BLaER1 (cell line): Measurements from ENCODE around the gene SH2D3A.

Experiments
- H3K27ac ChIP-seq: shearing (Covaris generic); formaldehyde crosslinking; 2 replicates; pipeline ENCODE4 v1.8.1; 2022
- H3K27me3 ChIP-seq: shearing (Covaris generic); formaldehyde crosslinking; 2 replicates; pipeline ENCODE4 v1.8.1; 2022
- H3K36me3 ChIP-seq: shearing (Covaris generic); formaldehyde crosslinking; 2 replicates; pipeline ENCODE4 v1.8.1; 2022
- H3K4me1 ChIP-seq: shearing (Covaris generic); formaldehyde crosslinking; 2 replicates; pipeline ENCODE4 v1.8.1; 2022
- H3K4me2 ChIP-seq: shearing (Covaris generic); formaldehyde crosslinking; 2 replicates; pipeline ENCODE4 v1.8.1; 2022
- H3K4me3 ChIP-seq: shearing (Covaris generic); formaldehyde crosslinking; 2 replicates; pipeline ENCODE4 v1.8.1; 2022
- H3K9ac ChIP-seq: shearing (Covaris generic); formaldehyde crosslinking; 2 replicates; pipeline ENCODE4 v1.8.1; 2022
- H3K9me3 ChIP-seq: shearing (Covaris generic); formaldehyde crosslinking; 2 replicates; pipeline ENCODE4 v1.8.1; 2022
- H4K20me1 ChIP-seq: shearing (Covaris generic); formaldehyde crosslinking; 2 replicates; pipeline ENCODE4 v1.8.1; 2022
- Cebpa-rat ChIP-seq: shearing (Covaris generic); IDR thresholded peaks from 2 replicates; pipeline ENCODE4 v1.8.1; 2022

The SH2D3A gene

DNA sequence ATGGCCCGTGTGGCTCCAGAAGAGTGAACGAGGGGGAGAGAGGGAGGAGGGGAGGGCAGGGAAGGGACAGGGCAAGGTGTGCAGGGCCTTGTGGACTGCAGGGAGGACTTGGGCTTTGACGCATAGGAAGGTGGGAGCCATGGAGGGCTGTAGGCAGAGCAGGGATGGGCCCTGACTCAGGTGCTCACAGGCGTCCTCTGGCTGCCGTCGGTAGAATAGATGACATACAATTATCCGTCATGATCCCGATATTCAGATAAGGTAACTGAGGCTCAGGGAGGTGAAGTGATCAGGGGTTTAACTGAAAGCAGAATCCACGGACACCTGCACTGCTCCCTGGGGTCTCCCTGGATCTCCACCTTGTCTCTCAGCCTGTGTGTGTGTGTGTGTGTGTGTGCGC is 50.2 kb downstream of the SH2D3A start:
- no peak for TF ChIP-seq Cebpa-rat
- no peak overlapping the region for H3K27ac ChIP-seq
- H3K4me2 ChIP-seq: no peak overlapping the region
- H3K9ac ChIP-seq: no peak overlapping the region
- no peak overlapping the region for H3K4me3 ChIP-seq
- H4K20me1 ChIP-seq: no peaks in the 10 kb centered on the region
- H3K36me3 ChIP-seq: no peaks in the 10 kb centered on the region
- H3K27me3 ChIP-seq: peaks cover 3% of the 10 kb centered on the region; the same call in 1 of the 2 replicates
- no peaks in the 10 kb centered on the region for H3K9me3 ChIP-seq
- peaks cover 20% of the 10 kb centered on the region for H3K4me1 ChIP-seq

DNA sequence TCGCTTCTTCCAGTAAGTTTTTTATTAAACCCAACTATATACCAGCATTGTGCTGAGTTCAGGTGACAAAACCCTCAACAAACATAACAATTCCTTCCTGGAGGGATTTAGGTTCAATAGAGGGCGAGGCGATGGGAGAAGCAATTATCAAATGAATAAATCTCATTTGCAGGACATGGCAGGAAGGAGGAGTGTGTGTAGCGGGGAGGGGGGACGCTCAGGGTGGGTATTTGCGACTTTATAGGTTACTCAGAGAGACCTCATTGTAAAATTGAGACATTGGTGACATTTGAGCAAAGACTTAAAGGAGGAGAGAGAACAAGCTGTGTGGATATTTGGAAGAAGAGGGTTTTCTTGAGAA is 50.6 kb downstream of the SH2D3A start:
- H3K27me3 ChIP-seq: peaks cover 8% of the 10 kb centered on the region
- H3K4me1 ChIP-seq: peaks cover 16% of the 10 kb centered on the region
- TF ChIP-seq Cebpa-rat: no peak
- no peak overlapping the region for H3K4me3 ChIP-seq
- no peaks in the 10 kb centered on the region for H3K36me3 ChIP-seq
- no peaks in the 10 kb centered on the region for H3K9me3 ChIP-seq
- H3K9ac ChIP-seq: no peak overlapping the region
- H4K20me1 ChIP-seq: no peaks in the 10 kb centered on the region
- H3K27ac ChIP-seq: no peak overlapping the region
- H3K4me2 ChIP-seq: no peak overlapping the region

DNA sequence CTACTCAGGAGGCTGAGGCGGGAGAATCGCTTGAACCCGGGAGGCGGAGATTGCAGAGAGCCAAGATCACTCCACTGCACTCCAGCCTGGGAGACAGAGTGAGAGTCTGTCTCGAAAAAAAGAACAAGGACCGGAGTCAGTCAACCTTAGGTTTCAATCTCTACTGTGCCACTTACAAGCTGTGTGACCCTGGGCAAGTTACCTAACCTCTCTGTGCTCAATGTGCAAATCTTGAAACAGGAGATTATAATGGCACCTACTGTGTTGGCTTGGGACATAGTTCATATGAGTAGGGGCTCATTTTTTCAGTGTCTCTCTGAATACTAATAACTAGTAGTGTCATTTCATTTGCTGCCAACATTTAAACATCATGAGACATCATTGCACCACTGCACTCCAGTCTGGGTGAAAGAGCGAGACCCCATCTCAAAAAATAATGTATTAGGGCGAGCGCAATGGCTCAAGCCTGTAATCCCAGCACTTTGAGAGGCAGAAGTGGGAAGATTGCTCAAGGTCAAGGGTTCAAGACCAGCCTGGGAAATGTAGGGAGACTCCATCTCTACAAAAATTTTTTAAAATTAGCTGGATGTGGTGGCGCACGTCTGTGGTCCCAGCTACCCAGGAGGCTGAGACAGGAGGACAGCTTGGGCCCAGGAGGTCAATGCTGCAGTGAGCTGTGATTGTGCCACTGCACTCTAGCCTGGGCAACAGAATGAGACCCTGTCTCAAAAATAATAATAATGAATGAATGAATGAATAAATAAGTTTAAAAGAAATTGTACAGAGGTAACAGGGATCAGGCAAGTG is 52.3 kb downstream of the SH2D3A start:
- no peak for TF ChIP-seq Cebpa-rat
- H4K20me1 ChIP-seq: no peaks in the 10 kb centered on the region
- peaks cover 24% of the 10 kb centered on the region for H3K27me3 ChIP-seq
- H3K9me3 ChIP-seq: no peaks in the 10 kb centered on the region
- H3K4me2 ChIP-seq: no peak overlapping the region
- no peaks in the 10 kb centered on the region for H3K4me1 ChIP-seq
- no peak overlapping the region for H3K27ac ChIP-seq
- H3K4me3 ChIP-seq: no peak overlapping the region
- H3K36me3 ChIP-seq: no peaks in the 10 kb centered on the region
- H3K9ac ChIP-seq: no peak overlapping the region

DNA sequence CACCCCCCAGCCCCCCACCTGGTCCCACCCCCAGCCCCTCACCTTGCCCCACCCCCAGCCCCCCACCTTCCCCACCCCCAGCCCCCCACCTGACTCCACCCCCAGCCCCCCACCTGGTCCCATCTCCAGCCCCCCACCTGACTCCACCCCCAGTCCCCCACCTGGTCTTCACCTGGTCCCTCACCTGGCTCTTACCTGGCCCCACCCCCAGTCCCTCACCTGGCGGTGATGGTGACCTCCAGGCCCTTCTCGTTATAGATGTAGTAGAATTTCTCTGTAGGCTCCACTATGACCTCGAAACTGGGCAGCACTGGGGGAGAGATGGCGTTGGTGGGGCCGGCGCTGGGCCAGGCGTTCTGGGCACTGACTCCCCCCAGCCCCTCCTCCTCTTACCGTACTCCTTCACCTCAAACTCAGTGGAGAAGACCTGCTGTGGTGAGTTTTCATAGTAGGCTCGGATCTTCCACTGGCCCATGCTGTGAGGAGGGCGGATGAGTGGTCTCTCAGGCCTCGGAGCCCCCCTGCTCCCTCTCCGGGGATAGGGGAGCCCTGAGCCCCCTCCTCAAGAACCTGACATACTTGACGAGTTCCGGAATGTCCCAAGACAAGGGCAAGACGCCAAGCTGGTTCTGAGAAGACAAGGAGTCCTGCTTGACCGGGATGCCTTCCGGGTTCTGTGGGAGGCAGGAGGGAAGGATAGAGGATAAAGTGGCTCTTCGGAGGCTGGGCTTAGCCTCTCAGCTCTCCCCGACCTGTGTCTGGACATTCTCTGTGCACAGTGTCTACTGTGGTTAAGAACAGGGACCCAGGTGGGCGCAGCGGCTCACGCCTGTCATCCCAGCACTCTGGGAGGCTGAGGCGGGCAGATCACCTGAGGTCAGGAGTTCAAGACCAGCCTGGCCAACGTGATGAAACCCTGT is 53.2 kb downstream of the SH2D3A start:
- no peak overlapping the region for H3K9ac ChIP-seq
- no peaks in the 10 kb centered on the region for H4K20me1 ChIP-seq
- no peaks in the 10 kb centered on the region for H3K36me3 ChIP-seq
- TF ChIP-seq Cebpa-rat: no peak
- no peak overlapping the region for H3K4me3 ChIP-seq
- no peak overlapping the region for H3K4me2 ChIP-seq
- no peaks in the 10 kb centered on the region for H3K4me1 ChIP-seq
- H3K27ac ChIP-seq: no peak overlapping the region
- peaks cover 33% of the 10 kb centered on the region for H3K27me3 ChIP-seq
- H3K9me3 ChIP-seq: no peaks in the 10 kb centered on the region

DNA sequence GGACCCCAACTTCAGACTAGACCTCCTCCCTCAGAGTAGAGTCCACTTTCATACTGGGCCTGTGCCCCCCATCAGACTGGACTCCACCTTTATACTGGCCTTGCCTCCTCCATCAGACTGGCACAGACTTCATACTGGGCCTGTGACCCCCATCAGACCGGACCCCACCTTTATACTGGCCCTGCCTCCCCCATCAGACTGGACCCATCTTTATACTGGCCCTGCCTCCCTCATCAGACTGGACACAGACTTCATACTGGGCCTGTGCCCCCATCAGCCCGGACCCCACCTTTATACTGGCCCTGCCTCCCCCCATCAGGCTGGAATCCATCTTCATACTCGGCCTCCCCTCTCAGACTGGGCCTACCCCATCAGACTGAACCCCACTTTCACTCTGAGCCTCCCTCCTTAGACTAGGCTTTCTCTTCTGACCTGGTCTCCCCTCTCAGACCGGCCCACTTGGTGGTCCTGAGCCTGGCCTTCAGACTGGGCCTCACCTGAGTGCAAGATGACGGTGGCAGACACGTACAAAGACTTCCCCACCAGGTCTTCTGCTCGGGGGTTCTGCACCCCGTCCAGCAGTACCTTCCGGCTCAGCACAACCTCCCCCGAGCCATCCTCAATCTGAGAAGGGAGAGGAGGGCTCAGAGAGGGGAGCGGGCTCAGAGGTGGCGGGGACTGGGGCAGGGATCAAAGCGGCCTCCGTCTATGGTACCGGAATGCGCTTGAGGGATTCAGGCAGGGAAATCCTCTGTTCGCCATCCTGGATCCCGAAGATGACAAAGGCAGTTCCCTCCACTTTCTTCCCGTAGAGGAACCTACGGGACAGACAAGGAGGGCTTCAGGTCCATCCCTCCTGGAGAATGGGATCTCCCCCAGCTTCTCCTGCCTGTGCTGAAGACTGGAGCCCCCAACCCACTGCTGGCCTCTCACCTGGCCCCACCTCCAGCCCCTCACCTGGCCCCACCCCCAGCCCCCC is 54.3 kb downstream of the SH2D3A start:
- no peak overlapping the region for H3K4me2 ChIP-seq
- no peak for TF ChIP-seq Cebpa-rat
- H3K36me3 ChIP-seq: no peaks in the 10 kb centered on the region
- no peak overlapping the region for H3K9ac ChIP-seq
- no peaks in the 10 kb centered on the region for H4K20me1 ChIP-seq
- H3K27me3 ChIP-seq: peaks cover 44% of the 10 kb centered on the region
- H3K4me3 ChIP-seq: no peak overlapping the region
- H3K9me3 ChIP-seq: no peaks in the 10 kb centered on the region
- H3K27ac ChIP-seq: no peak overlapping the region
- H3K4me1 ChIP-seq: no peaks in the 10 kb centered on the region

DNA sequence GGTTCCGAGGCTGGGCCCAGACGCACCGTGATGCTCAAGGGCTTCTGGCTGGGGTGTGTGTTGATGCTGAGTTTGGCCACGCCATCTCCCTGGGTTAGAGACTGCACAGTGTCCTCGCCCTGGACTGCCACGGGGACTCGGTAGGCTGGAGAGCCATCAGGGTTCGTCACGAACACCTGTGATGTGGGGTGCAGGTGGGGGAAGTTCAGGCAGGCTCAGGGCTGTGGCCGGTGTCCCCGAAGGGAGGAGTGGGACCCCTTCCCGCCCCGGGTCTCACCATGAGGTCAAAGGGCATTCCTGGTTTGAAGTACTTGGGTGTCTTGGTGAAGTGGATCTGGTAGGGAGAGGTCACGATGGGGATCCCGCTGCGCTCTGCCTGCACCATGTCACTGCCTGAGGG is 55.0 kb downstream of the SH2D3A start:
- TF ChIP-seq Cebpa-rat: no peak
- Histone ChIP-seq H3K9ac (no peak overlapping the region), H3K4me3 (no peak overlapping the region), H3K27ac (no peak overlapping the region), H3K27me3 (peaks cover 49% of the 10 kb centered on the region), H3K4me1 (no peaks in the 10 kb centered on the region), H4K20me1 (no peaks in the 10 kb centered on the region), H3K9me3 (no peaks in the 10 kb centered on the region), H3K36me3 (no peaks in the 10 kb centered on the region), H3K4me2 (no peak overlapping the region)

DNA sequence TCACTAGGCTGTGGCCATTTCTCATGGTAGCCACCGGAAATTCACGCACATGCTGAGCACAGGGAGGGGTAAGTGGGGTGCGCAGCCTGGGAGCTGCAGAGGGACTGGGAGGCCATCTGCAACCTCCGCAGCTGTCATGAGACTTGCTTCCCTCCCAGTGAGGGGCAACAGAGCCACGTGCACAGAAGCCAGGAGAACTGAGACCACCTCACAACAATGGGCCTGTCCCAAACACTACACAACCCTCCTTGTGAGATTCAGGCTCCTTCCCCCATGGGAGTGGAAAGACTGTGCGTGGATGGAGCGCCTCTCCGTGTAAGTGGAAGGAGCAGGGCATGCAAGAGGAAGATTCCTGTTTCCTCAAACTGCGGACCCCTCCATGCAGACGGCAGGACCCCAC is 55.6 kb downstream of the SH2D3A start:
- no peaks in the 10 kb centered on the region for H4K20me1 ChIP-seq
- H3K4me1 ChIP-seq: no peaks in the 10 kb centered on the region
- no peak overlapping the region for H3K9ac ChIP-seq
- no peak overlapping the region for H3K27ac ChIP-seq
- H3K4me3 ChIP-seq: no peak overlapping the region
- H3K36me3 ChIP-seq: no peaks in the 10 kb centered on the region
- no peak overlapping the region for H3K4me2 ChIP-seq
- no peaks in the 10 kb centered on the region for H3K9me3 ChIP-seq
- TF ChIP-seq Cebpa-rat: no peak
- H3K27me3 ChIP-seq: peaks cover 49% of the 10 kb centered on the region

DNA sequence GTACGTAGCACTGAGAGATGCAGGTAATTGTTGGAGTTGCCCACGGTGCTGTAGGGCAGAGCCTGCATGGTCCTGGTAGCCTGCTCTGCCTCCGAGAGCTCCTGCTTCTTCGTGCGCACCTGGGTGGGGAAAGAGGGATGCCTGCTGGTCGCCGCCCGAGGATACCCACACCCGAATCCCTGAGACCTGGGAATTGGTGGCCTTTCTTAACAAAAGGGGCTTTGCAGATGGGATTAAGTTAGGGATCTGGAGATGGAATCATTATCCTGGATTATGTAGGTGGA is 56.2 kb downstream of the SH2D3A start:
- Histone ChIP-seq H3K27ac (no peak overlapping the region), H3K27me3 (peaks cover 49% of the 10 kb centered on the region), H3K4me3 (no peak overlapping the region), H3K9ac (no peak overlapping the region), H3K36me3 (no peaks in the 10 kb centered on the region), H3K9me3 (no peaks in the 10 kb centered on the region), H4K20me1 (no peaks in the 10 kb centered on the region), H3K4me2 (no peak overlapping the region), H3K4me1 (no peaks in the 10 kb centered on the region)
- TF ChIP-seq Cebpa-rat: no peak

DNA sequence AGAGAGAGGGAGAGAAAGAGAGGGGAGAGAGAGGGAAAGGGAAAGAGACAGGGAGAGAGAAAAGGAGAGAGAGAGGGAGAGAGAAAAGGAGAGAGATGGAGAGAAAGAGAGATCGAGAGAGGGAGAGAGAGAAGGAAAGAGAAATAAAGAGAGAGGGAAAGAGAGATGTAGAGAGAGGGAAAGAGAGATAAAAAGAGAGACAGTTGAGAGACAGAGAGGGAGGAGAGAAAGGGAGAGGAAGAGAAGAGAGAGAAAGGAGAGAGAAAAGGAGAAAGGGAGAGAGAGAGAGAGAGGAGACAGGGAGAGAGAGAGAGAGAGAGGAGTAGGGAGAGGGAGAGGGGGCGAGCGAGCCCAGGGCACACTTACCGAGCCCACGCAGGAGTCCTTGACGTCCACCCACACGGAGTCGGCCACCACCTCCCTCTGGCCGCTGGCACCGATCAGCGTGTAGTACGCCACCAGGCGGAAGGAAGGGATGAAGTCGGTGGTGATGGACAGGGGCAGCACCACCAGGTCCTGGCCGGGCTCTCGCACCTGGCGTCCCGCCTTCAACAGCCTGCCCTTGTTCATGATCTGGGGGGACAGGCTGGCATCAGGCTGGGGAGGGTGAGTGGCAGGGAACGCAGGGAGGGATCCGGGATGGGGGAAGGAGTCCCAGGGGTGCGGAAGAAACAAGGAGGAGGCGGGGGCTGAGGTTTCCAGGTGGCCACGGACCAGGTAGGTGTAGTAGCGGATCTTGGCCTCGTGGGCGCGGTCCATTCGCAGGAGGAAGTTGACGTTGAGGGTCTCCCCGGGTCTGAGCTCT is 56.8 kb downstream of the SH2D3A start:
- peaks cover 49% of the 10 kb centered on the region for H3K27me3 ChIP-seq
- H4K20me1 ChIP-seq: no peaks in the 10 kb centered on the region
- H3K9ac ChIP-seq: no peak overlapping the region
- H3K4me1 ChIP-seq: no peaks in the 10 kb centered on the region
- no peak overlapping the region for H3K27ac ChIP-seq
- H3K4me3 ChIP-seq: no peak overlapping the region
- H3K36me3 ChIP-seq: no peaks in the 10 kb centered on the region
- no peak overlapping the region for H3K4me2 ChIP-seq
- H3K9me3 ChIP-seq: no peaks in the 10 kb centered on the region
- no peak for TF ChIP-seq Cebpa-rat
